ENCODE data around the gene TNK1. TPM values are rescaled to one million over a fixed set of nuclear protein-coding genes. Genes with fewer than 3 reads are reported as not detected.

The TNK1 gene
- total and polyA plus RNA-seq, 2 experiments from 2014 or later = 8.4 to 8.9 TPM

DNA sequence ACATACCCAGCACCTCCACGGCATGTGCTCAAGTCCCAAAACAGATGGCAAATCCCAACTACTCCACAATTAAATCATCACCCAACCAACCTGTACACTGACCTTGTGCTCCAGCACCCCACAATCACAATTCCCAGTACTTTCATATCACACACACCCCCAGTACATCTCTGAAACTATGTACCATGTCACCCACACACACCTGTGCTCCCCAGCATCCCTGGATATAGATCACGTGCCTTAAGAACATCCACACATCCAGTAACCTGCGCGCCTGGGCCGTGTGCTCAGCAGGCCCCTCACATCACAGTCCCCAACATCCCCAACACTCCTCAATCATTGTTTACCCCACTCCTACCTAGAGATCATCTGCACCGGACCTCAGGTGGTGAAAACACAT, 28.8 kb downstream of the TNK1 start:
- Histone ChIP-seq H3K9me2 (replicated peaks; ENCODE audit: insufficient read depth) (no peaks in the 10 kb centered on the region), H2AFZ (no peak overlapping the region)
- 92% methylated on average over 6 of the region's 6 CpGs for WGBS (ENCODE audit: low lambda C conversion rate, missing lambda C conversion rate)

DNA sequence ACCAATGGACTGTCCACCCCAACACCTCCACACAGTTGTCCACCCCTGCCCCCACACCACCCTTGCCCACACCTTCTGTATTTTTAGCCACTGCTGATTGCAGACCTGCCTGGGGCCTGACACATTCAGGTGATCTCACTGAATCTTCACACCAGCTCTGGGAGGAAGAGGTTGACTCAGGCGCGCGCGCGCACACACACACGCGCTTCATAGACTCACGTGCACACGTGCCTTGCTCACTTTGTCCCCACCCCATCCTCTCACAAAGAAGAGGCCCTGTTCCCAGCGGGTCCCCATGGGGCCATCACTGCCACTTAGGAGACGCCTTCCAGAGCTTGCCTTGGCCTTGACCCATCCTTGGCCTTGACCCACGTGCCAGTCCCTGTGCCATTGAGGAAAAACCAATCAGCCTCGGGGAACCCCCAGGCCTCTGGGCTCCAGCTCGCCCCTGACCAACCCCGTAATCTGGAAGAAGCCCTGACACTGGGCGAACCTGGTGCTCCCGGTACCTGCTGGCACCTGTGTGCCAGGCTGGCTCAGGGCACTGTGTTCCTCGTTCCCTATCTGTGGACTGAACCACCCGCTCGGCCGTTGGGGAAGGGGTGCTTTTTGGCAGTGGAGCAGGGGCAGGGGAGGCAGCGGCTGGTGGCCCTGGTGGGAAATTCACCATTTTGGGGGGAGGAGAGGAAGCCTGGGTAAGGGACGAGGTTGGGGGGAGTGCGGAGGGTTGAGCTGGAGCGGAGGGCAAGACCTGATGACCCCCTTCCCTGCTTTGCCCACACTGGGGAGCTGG, 29.9 kb downstream of the TNK1 start:
- TF ChIP-seq, protein P1, sequence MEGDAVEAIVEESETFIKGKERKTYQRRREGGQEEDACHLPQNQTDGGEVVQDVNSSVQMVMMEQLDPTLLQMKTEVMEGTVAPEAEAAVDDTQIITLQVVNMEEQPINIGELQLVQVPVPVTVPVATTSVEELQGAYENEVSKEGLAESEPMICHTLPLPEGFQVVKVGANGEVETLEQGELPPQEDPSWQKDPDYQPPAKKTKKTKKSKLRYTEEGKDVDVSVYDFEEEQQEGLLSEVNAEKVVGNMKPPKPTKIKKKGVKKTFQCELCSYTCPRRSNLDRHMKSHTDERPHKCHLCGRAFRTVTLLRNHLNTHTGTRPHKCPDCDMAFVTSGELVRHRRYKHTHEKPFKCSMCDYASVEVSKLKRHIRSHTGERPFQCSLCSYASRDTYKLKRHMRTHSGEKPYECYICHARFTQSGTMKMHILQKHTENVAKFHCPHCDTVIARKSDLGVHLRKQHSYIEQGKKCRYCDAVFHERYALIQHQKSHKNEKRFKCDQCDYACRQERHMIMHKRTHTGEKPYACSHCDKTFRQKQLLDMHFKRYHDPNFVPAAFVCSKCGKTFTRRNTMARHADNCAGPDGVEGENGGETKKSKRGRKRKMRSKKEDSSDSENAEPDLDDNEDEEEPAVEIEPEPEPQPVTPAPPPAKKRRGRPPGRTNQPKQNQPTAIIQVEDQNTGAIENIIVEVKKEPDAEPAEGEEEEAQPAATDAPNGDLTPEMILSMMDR (IDR thresholded peaks at IDR 0.05; ENCODE audit: poor library complexity) = no peak
- TF ChIP-seq EZH2 (IDR thresholded peaks at IDR 0.05; ENCODE audit: borderline replicate concordance) = no peak
- no peak for TF ChIP-seq EZH2phosphoT487 (IDR thresholded peaks at IDR 0.05; ENCODE audit: low read depth, severe bottlenecking, unreplicated experiment)
- no peak overlapping the region for H3K4me2 ChIP-seq
- WGBS (ENCODE audit: low lambda C conversion rate, missing lambda C conversion rate) = 95% methylated on average over 23 of the region's 25 CpGs
- H3K79me2 ChIP-seq = peaks cover under 1% of the 10 kb centered on the region
- H3K27me3 ChIP-seq = no peaks in the 10 kb centered on the region
- no peak for DNase-seq (ENCODE audit: low spot score)
- H3K27ac ChIP-seq = no peak overlapping the region
- no peaks in the 10 kb centered on the region for H4K20me1 ChIP-seq (ENCODE audit: insufficient read depth, poor library complexity, severe bottlenecking)
- H3K4me1 ChIP-seq (ENCODE audit: insufficient read depth) = no peaks in the 10 kb centered on the region
- H3K9me2 ChIP-seq (replicated peaks; ENCODE audit: insufficient read depth) = no peaks in the 10 kb centered on the region
- no peak overlapping the region for H3K4me3 ChIP-seq
- H3K9me3 ChIP-seq (ENCODE audit: low read depth) = no peaks in the 10 kb centered on the region
- no peaks in the 10 kb centered on the region for H3K36me3 ChIP-seq (replicated peaks; ENCODE audit: insufficient read depth, low read depth)
- H2AFZ ChIP-seq = no peak overlapping the region

More for the DNA sequence above, 28.8 kb downstream of the TNK1 start:
- H4K20me1 ChIP-seq (ENCODE audit: insufficient read depth, poor library complexity, severe bottlenecking) = no peaks in the 10 kb centered on the region
- H3K79me2 ChIP-seq = peaks cover 6% of the 10 kb centered on the region
- H3K4me1 ChIP-seq (ENCODE audit: insufficient read depth) = no peaks in the 10 kb centered on the region
- H3K27me3 ChIP-seq = no peaks in the 10 kb centered on the region
- no peak for DNase-seq (ENCODE audit: low spot score)
- no peaks in the 10 kb centered on the region for H3K36me3 ChIP-seq (replicated peaks; ENCODE audit: insufficient read depth, low read depth)
- no peak overlapping the region for H3K4me2 ChIP-seq
- no peaks in the 10 kb centered on the region for H3K9me3 ChIP-seq (ENCODE audit: low read depth)
- no peak overlapping the region for H3K27ac ChIP-seq
- H3K4me3 ChIP-seq = no peak overlapping the region
- TF ChIP-seq, protein P1 (IDR thresholded peaks at IDR 0.05; ENCODE audit: poor library complexity) = no peak
- TF ChIP-seq EZH2 (IDR thresholded peaks at IDR 0.05; ENCODE audit: borderline replicate concordance) (no peak), EZH2phosphoT487 (IDR thresholded peaks at IDR 0.05; ENCODE audit: low read depth, severe bottlenecking, unreplicated experiment) (no peak)

DNA sequence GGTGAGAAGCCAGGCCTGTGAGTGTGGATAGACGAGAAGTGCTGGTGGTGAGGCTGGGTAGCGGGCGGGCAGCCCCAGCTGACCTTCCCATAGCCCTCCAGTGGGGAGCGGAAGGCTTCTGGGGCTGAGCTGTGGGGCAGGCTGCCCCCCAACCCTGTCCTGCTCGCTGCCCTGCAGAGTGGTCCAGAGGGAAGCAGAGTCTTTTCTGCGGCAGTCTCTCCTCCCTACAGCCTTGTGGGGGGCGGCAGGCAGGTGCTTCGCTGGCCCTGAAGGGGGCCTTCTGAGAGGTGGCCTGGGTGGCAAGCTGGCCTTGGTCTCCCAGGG, 30.5 kb downstream of the TNK1 start:
- Histone ChIP-seq H3K4me3 (no peak overlapping the region), H4K20me1 (ENCODE audit: insufficient read depth, poor library complexity, severe bottlenecking) (no peaks in the 10 kb centered on the region), H3K9me3 (ENCODE audit: low read depth) (no peaks in the 10 kb centered on the region), H3K36me3 (replicated peaks; ENCODE audit: insufficient read depth, low read depth) (no peaks in the 10 kb centered on the region), H3K4me1 (ENCODE audit: insufficient read depth) (no peaks in the 10 kb centered on the region), H2AFZ (no peak overlapping the region), H3K27me3 (no peaks in the 10 kb centered on the region), H3K79me2 (no peaks in the 10 kb centered on the region), H3K4me2 (no peak overlapping the region), H3K27ac (no peak overlapping the region), H3K9me2 (replicated peaks; ENCODE audit: insufficient read depth) (no peaks in the 10 kb centered on the region)
- WGBS (ENCODE audit: low lambda C conversion rate, missing lambda C conversion rate) = 91% methylated on average over 6 of the region's 8 CpGs
- no peak for DNase-seq (ENCODE audit: low spot score)
- TF ChIP-seq, protein P1 (IDR thresholded peaks at IDR 0.05; ENCODE audit: poor library complexity) = no peak
- TF ChIP-seq EZH2phosphoT487 (IDR thresholded peaks at IDR 0.05; ENCODE audit: low read depth, severe bottlenecking, unreplicated experiment) (no peak), EZH2 (IDR thresholded peaks at IDR 0.05; ENCODE audit: borderline replicate concordance) (no peak)
